Measurements from ENCODE around the gene SRMS.

The SRMS gene

DNA sequence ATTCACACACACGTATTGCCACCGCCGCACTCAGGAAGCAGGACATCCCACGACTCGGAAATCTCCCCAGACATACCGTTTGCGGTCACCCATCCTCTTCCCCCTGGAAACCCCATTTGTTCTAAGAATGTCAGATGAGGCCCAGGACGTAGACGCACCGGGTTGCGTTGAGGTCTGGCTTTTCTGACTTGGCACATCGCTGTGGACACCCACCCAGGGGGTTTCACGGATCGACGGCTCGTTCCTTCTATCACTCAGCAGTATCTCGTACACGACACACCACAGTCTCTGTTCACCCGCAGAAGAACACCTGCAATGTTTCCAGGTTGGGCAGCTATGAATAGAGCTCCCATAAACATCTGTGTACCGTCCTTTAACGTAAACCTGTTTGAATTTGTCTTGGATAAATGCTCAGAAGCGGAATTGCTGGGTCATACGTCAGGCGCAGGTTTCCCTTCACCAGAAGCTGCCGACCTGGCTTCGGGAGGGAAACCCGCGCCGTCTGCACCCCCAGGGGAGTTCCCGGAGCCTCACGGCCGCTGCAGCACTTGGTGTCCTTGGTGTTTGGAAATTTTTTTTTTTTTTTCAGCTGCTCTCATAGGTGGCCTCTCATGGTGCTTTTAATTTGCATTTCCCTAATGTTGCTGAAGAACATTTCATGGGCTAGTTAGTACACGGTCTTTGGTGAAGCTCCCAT is 39.3 kb downstream of the SRMS start:
- no peak for TF ChIP-seq JUND (IDR thresholded peaks at IDR 0.05; ENCODE audit: low read depth)
- in situ Hi-C loops (cut with HindIII; ENCODE audit: low pct_unique_long_range_greater_than_20kb, low sequenced_read_pairs), result no loop called here
- DNase-seq (ENCODE audit: low read depth in 1 of 2, low spot score in 1 of 2), result no peak

DNA sequence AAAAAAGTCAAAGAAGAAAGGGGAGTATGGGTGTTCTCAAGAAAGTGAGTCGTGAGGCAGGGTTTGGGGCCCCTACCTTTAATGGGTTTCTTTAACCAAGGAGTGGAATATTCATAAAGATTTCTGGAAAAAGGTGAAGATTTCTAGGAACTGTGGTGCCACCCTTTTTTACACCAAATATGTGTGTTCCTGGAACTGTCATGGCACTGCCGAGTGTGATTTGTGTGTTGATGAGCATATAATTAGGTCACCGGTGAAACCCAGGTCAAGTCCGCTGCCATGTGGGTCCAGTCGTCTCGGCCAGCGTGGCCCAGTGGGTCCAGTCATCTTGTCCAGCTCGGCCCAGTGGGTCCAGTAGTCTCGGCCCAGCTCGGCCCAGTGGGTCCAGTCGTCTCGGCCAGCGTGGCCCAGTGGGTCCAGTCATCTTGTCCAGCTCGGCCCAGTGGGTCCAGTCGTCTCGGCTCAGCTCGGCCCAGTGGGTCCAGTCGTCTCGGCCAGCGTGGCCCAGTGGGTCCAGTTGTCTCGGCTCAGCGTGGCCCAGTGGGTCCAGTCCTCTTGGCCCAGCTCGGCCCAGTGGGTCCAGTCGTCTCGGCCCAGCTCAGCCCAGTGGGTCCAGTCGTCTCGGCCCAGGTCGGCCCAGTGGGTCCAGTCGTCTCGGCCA is 40.3 kb downstream of the SRMS start:
- TF ChIP-seq JUND (IDR thresholded peaks at IDR 0.05; ENCODE audit: low read depth), result no peak
- in situ Hi-C loops (cut with HindIII; ENCODE audit: low pct_unique_long_range_greater_than_20kb, low sequenced_read_pairs), result no loop called here
- no peak for DNase-seq (ENCODE audit: low read depth in 1 of 2, low spot score in 1 of 2)

DNA sequence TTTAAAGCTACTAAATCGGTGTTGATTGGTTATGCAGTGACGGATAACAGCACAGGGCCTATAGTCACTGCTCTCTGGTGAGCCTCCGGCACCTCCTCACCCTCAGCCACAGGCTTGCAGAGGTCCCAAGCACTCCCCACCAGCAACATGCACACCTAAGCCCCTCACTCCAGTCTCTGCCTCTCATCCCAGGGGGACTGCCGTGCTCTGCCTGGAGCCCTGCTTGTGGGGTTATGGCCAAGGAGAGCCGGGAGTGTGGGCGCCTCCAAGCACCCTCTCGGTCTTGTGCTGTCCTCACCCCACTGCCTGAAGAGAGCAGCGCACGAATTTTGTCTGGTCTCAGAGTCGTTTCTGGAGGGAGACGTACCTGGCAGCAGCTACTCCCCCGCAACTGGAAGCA is 41.8 kb downstream of the SRMS start:
- no peak for TF ChIP-seq JUND (IDR thresholded peaks at IDR 0.05; ENCODE audit: low read depth)
- no peak for DNase-seq (ENCODE audit: low read depth in 1 of 2, low spot score in 1 of 2)
- in situ Hi-C loops (cut with HindIII; ENCODE audit: low pct_unique_long_range_greater_than_20kb, low sequenced_read_pairs), result no loop called here

DNA sequence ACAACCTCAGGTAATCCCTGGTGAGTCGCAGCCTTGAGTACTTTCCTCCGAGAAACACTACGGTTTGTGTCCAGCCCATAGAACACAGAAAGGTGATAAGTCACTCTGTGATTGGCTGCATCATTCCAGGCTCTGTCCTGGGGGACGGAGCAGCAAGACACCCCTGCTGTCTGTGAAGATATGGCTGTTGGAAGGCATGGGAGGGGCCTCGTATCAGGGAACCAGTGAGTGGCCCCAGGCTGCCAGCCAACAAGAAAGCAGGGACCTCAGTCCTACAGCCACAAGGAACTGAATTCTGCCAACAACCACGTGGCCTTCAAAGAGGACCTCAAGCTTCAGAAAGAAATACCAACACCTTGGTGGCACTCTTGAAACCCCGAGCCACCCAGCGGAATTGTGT is 42.3 kb downstream of the SRMS start:
- no peak for DNase-seq (ENCODE audit: low read depth in 1 of 2, low spot score in 1 of 2)
- no peak for TF ChIP-seq JUND (IDR thresholded peaks at IDR 0.05; ENCODE audit: low read depth)
- in situ Hi-C loops (cut with HindIII; ENCODE audit: low pct_unique_long_range_greater_than_20kb, low sequenced_read_pairs), result no loop called here

DNA sequence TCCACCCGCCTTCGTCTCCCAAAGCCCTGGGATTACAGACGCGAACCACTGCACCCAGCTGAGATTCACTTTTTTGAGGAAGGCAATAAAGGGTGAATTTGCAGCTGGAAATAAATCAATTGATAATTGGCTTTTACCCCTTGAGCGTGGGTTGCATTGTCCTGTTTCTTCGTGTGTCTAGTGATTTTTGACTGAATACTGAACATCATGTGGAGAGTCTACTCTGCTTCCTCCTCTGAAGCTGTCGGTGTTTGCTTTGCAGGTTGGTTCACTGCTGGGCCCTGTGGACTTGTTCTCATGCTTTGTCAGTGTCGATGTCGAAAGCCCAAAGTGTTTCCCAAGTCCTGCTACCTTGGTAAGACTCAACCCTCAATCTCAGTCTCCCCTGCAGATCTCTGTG is 42.9 kb downstream of the SRMS start:
- no peak for DNase-seq (ENCODE audit: low read depth in 1 of 2, low spot score in 1 of 2)
- in situ Hi-C loops (cut with HindIII; ENCODE audit: low pct_unique_long_range_greater_than_20kb, low sequenced_read_pairs), result no loop called here
- no peak for TF ChIP-seq JUND (IDR thresholded peaks at IDR 0.05; ENCODE audit: low read depth)

DNA sequence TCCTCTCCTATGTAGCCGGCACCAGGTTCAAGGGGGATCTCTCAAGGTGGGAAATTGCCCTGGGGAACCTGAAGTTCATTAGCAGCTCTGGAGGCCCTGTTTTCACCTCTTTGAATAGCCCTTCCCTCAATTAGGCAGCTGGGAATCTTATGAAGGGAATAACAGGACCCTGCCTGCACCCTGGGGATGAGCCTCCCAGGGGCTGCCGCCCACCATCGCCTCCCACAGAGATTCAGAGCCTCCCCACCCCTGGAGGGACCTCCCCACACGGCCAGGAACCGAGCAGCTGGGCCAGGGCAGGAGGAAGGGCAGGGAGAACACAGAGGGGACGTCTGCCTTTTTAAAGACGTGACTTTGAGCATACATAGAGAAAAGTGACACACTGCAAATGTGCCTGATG is 44.0 kb downstream of the SRMS start:
- no peak for TF ChIP-seq JUND (IDR thresholded peaks at IDR 0.05; ENCODE audit: low read depth)
- no peak for DNase-seq (ENCODE audit: low read depth in 1 of 2, low spot score in 1 of 2)
- in situ Hi-C loops (cut with HindIII; ENCODE audit: low pct_unique_long_range_greater_than_20kb, low sequenced_read_pairs), result no loop called here

DNA sequence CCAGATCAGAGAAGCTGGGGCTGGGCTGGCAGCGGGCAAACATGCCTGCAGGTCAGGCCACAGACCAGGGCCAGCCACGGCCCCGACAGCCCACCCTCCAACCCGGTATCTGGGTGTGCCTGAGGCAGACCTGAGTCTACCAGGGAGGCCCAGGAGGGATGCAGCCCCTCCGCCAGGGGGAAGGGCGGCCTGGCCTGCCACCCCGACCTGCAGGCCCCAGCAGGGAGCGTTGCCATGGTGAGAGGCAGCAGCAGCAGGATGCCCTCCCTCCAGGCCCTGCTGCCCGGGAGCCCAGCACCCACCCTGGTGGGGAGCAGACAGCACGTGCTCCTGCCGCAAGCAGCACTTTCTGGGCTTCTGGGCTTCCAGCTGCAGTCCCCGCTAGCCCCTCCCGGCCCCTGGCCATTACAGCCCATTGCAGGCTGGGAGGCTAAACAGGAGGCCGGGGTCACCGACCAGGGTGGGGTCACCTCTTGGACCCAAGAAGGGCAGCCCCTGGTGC is 44.8 kb downstream of the SRMS start:
- DNase-seq (ENCODE audit: low read depth in 1 of 2, low spot score in 1 of 2), result no peak
- no peak for TF ChIP-seq JUND (IDR thresholded peaks at IDR 0.05; ENCODE audit: low read depth)
- in situ Hi-C loops (cut with HindIII; ENCODE audit: low pct_unique_long_range_greater_than_20kb, low sequenced_read_pairs), result no loop called here

DNA sequence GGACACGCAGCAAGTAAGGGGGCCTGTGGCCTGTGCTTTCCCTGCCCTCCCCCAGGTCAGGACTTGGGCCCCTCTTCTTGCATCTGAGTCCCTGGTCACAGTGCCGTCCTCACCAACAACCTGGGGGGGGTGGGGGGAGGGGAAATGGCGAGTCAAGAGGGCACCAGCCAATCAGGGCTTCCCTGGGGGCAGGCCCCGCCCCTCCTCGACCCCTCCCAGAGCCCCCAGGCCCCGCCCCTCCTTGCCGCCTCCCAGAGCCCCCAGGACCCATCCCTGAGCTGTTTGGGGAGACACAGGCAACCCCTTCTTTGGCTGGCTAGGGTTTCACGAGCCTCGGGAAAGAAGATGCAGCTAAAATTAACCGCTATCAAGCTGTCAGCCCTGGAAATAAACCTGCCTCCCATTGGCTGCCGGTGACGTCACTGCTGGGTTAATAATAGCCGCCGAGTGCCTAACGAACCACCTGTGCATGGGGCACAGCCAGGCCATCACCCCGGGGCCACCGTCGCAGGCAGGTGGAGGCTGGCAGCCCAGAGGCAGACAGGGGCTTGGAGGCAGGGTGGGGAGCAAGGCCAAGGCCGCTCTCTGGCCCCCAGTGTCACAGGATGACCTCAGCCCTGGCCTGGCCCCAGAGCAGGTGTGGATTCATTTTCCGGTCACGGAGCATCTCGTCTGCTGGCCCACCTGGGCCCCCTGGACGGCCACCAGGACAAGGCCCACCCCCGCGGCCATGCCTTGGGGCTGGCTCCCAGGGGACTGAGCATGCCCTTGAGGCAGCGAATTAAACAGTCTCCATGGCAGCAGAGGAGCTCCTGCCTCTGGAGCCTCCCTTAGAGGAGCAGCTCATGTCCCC is 45.5 kb downstream of the SRMS start:
- TF ChIP-seq JUND (IDR thresholded peaks at IDR 0.05; ENCODE audit: low read depth), result no peak
- peak; percentile 64 to 67 for DNase-seq (ENCODE audit: low read depth in 1 of 2, low spot score in 1 of 2)
- in situ Hi-C loops (cut with HindIII; ENCODE audit: low pct_unique_long_range_greater_than_20kb, low sequenced_read_pairs), result no loop called here

DNA sequence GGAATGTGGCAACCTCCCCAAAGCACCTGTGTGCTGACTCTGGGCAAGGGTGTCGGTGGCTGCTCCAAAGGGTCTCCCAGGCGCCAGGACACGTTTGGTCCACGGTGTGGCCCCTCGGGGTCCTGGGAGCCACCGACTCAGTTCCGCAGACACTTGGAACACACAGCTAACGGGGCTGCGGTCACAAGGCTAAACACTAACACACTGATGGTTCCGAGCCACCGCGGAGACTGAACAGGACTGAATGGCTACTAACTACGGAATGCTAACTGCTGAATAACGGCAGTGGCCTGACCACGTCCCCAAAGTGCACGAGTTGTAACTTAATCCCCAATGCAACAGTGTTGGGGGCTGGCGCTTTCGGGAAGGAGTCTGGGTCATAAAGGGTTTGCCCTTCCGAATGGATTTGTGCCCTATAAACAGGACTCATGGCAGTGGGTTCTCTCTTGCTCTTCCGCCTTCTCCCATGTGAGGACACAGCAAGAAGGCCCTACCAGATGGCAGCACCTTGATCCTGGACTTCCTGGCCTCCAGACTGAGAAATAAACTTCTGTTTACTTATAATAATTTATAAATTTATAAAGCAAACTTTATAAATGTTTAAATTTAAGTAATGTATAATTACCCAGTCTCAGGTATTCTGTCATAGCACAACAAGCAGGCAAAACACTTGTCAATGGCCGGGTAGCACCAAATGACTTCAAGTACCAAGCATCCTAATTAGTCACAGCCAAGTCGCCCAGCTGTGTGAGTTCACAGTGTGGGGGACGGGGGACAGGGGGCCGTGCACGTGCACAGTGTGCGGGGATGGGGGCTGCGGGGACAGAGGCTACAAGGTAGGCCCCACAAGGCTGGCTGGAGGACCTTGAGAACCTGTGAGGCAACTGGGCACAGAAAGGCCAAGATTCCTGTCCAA is 46.4 kb downstream of the SRMS start:
- in situ Hi-C loops (cut with HindIII; ENCODE audit: low pct_unique_long_range_greater_than_20kb, low sequenced_read_pairs), result no loop called here
- no peak for TF ChIP-seq JUND (IDR thresholded peaks at IDR 0.05; ENCODE audit: low read depth)
- DNase-seq (ENCODE audit: low read depth in 1 of 2, low spot score in 1 of 2), result no peak

DNA sequence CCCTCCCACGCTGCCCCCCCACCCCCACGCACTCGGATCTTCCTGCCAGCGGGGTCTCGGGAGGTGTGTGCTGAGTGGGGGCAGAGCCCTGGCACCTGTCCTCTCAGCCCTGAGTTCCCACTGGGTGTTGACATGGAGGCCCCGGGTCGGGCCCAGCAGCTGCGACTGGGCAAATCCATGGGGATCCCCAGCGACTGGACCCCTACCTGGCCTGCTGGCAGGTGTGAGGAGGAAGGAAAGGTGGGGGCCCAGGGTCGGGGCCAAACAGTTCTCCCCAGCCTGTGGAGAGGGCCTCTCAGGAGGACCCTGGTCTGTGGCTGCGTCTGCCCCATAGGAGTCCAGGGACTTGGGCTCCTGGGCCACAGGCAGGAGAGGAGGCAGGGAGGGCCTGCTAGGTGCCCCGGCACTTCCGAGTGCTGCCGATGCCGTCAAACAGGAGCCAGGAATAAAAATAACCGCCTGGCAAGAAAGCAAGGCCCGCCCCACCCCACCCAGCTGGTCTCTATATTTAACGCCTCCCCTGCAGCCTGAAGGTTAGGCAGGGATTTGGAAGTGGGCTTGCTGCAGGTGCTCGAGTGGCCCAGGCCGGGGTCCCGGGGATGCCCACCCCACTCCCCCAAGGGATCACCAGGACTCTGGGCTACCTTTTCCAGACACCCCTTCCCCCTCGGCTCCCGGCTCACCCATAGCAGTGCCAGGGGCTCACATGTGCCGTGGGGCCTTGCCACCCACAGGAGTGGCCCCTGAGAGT is 47.2 kb downstream of the SRMS start:
- no peak for DNase-seq (ENCODE audit: low read depth in 1 of 2, low spot score in 1 of 2)
- in situ Hi-C loops (cut with HindIII; ENCODE audit: low pct_unique_long_range_greater_than_20kb, low sequenced_read_pairs), result no loop called here
- TF ChIP-seq JUND (IDR thresholded peaks at IDR 0.05; ENCODE audit: low read depth), result no peak

DNA sequence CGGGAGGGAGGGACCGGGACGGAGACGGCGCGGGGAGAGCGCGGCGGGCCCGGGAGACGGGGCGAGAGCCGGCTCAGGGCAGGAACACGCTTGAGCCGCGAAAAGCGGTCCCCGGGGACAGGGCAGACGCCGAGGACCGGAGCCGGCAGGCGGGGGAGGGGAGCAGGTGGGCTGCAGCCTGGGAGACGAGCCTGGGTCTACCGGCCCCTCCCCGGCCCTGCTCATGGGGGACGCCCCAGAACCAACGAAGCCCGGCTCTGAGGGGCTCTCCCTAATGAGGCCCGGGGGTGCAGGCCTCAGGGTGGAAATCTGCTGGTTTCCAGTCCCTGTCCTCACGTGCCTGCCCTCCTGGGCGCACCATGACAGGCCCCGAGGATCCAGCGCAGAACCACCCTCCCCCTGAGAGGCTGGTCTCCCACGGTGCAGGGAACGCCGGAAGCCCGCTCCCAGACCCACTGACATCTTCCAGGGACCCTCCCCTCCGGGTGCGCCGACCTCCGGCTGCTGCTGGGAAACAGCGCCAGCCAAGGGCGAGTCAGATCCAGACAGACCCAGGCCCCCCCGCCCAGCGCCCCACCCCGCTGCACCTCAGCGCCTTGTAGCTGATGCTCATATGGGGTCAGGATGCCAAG is 48.1 kb downstream of the SRMS start:
- DNase-seq (ENCODE audit: low read depth in 1 of 2, low spot score in 1 of 2), result no peak
- no peak for TF ChIP-seq JUND (IDR thresholded peaks at IDR 0.05; ENCODE audit: low read depth)
- in situ Hi-C loops (cut with HindIII; ENCODE audit: low pct_unique_long_range_greater_than_20kb, low sequenced_read_pairs), result no loop called here

Data from T47D (cell line).